Endodermal cell (in vitro differentiated cells): ENCODE measurements around the gene NTRK2. TPM values are rescaled to one million over a fixed set of nuclear protein-coding genes. Genes with fewer than 3 reads are reported as not detected.

Source experiments
- DNase-seq: peaks from one replicate; pipeline ENCODE4 v3.0.0-alpha.2; 2017
- H3K27ac ChIP-seq: 2 replicates; pipeline ENCODE4 v1.5.1; 2013; ENCODE audit warnings: mild to moderate bottlenecking, low read depth, low read length, moderate library complexity
- H3K27me3 ChIP-seq: 2 replicates; pipeline ENCODE4 v1.6.1; 2013; ENCODE audit warnings: mild to moderate bottlenecking, low read length, moderate library complexity; ENCODE audit not compliant: insufficient read depth, control insufficient read depth, poor library complexity, severe bottlenecking
- H3K36me3 ChIP-seq: 2 replicates; pipeline ENCODE4 v1.7.0; 2013; ENCODE audit warnings: mild to moderate bottlenecking, low read length, moderate library complexity; ENCODE audit not compliant: control insufficient read depth, insufficient read depth
- H3K4me1 ChIP-seq: one replicate; pipeline ENCODE4 v1.7.0; 2013; ENCODE audit warnings: low read length; ENCODE audit not compliant: control insufficient read depth, insufficient read depth
- H3K4me3 ChIP-seq: 2 replicates; pipeline ENCODE4 v1.5.1; 2013; ENCODE audit warnings: mild to moderate bottlenecking, low read length, moderate library complexity
- H3K9ac ChIP-seq: 2 replicates; pipeline ENCODE4 v1.6.1; 2013; ENCODE audit warnings: mild to moderate bottlenecking, low read length, moderate library complexity; ENCODE audit not compliant: poor library complexity, severe bottlenecking; ENCODE audit errors: extremely low read depth
- H3K9me3 ChIP-seq: 2 replicates; pipeline ENCODE4 v1.6.1; 2013; ENCODE audit warnings: mild to moderate bottlenecking, low read length, moderate library complexity; ENCODE audit not compliant: control insufficient read depth
- H3K27ac Mint-ChIP-seq: 2 replicates; pipeline ENCODE4 v1.8.0; 2020; ENCODE audit warnings: mixed read lengths
- H3K27me3 Mint-ChIP-seq: 2 replicates; pipeline ENCODE4 v1.8.0; 2021; ENCODE audit warnings: mild to moderate bottlenecking, mixed read lengths; ENCODE audit not compliant: insufficient read depth
- H3K36me3 Mint-ChIP-seq: 2 replicates; pipeline ENCODE4 v1.8.0; 2020; ENCODE audit warnings: low read depth, mixed read lengths
- H3K4me1 Mint-ChIP-seq: 2 replicates; pipeline ENCODE4 v1.8.0; 2020; ENCODE audit warnings: mixed read lengths
- H3K4me3 Mint-ChIP-seq: 2 replicates; pipeline ENCODE4 v1.8.0; 2020; ENCODE audit warnings: mild to moderate bottlenecking, moderate library complexity, mixed read lengths
- H3K9me3 Mint-ChIP-seq: 2 replicates; pipeline ENCODE4 v1.8.0; 2020; ENCODE audit warnings: mild to moderate bottlenecking, mixed read lengths
- CTCF ChIP-seq: fragments of 200-600 bp; sonication (generic); conservative IDR thresholded peaks from 2 replicates; pipeline ENCODE4 v1.5.0; 2021; ENCODE audit warnings: antibody characterized with exemption, mild to moderate bottlenecking
- WGBS, 2 experiments: methylation state at CpG; one replicate each; pipeline versions ENCODE4 v1.1.5 to v1.1.7; 2013; ENCODE audit warnings: missing lambda C conversion rate in 2 of 2, mixed read lengths in 1 of 2; ENCODE audit not compliant: insufficient coverage in 1 of 2, insufficient read length in 1 of 2; 5-methylcytosine and 5-hydroxymethylcytosine counted together
- total RNA-seq, 2 donors: library from RNA; stranded (reverse); fragmentation: NEBNext Ultra II Directional in 1 of 2; extraction: Animal tissue kit (Norgen Biotek cat#: 25700) in 1 of 2; gene quantifications; 2 replicates in 1 of 2; 3 replicates in 1 of 2; pipeline ENCODE4 v1.2.1, GENCODE V29; 2021

Gene NTRK2
- total RNA-seq, 2 donors from 2014 or later, result 0.09 to 0.18 TPM

GRCh38 chr9:84796404-84796803 is 126.9 kb downstream of the NTRK2 start:
- H3K4me1 ChIP-seq, result no peaks in the 10 kb centered on the region
- Mint-ChIP-seq H3K27ac (no peak overlapping the region), H3K27me3 (no peaks in the 10 kb centered on the region), H3K4me3 (no peak overlapping the region), H3K4me1 (peaks cover 8% of the 10 kb centered on the region), H3K36me3 (no peaks in the 10 kb centered on the region), H3K9me3 (no peaks in the 10 kb centered on the region)
- no peaks in the 10 kb centered on the region for H3K27me3 ChIP-seq
- H3K36me3 ChIP-seq, result no peaks in the 10 kb centered on the region
- WGBS, 2 experiments, result 100% methylated on average over 1 of the region's 1 CpG; no CpG with 5 or more reads in 1 of the 2 experiments
- H3K9ac ChIP-seq, result no peak overlapping the region
- DNase-seq, result no peak
- TF ChIP-seq CTCF, result no peak
- H3K9me3 ChIP-seq, result no peaks in the 10 kb centered on the region
- H3K27ac ChIP-seq, result no peak overlapping the region
- H3K4me3 ChIP-seq, result no peak overlapping the region

- Mint-ChIP-seq H3K9me3 (no peaks in the 10 kb centered on the region), H3K4me1 (peaks cover 8% of the 10 kb centered on the region), H3K27ac (no peak overlapping the region), H3K36me3 (no peaks in the 10 kb centered on the region), H3K27me3 (no peaks in the 10 kb centered on the region), H3K4me3 (no peak overlapping the region)
- Histone ChIP-seq H3K4me3 (no peak overlapping the region), H3K36me3 (no peaks in the 10 kb centered on the region), H3K27ac (no peak overlapping the region), H3K9ac (no peak overlapping the region), H3K27me3 (no peaks in the 10 kb centered on the region), H3K4me1 (no peaks in the 10 kb centered on the region), H3K9me3 (no peaks in the 10 kb centered on the region)
- no peak for DNase-seq
- no peak for TF ChIP-seq CTCF
- 97% methylated on average over 2 of the region's 2 CpGs; no CpG with 5 or more reads in 1 of the 2 experiments for WGBS, 2 experiments
Measured at GRCh38 chr9:84799251-84799650, 129.7 kb downstream of the NTRK2 start.

- Mint-ChIP-seq H3K27ac (no peak overlapping the region), H3K36me3 (no peaks in the 10 kb centered on the region), H3K4me1 (no peaks in the 10 kb centered on the region), H3K9me3 (no peaks in the 10 kb centered on the region), H3K27me3 (peaks cover 2% of the 10 kb centered on the region), H3K4me3 (no peak overlapping the region)
- Histone ChIP-seq H3K36me3 (no peaks in the 10 kb centered on the region), H3K27ac (no peak overlapping the region), H3K9me3 (no peaks in the 10 kb centered on the region), H3K9ac (no peak overlapping the region), H3K4me3 (no peak overlapping the region), H3K4me1 (no peaks in the 10 kb centered on the region), H3K27me3 (no peaks in the 10 kb centered on the region)
- DNase-seq, result no peak
- no peak for TF ChIP-seq CTCF
- WGBS, 2 experiments, result 88 to 100% methylated on average over 4 to 5 of the region's 5 CpGs
Measured at GRCh38 chr9:84804951-84805694, 135.6 kb downstream of the NTRK2 start.
